Measurements from ENCODE around the gene PKP4. TPM values are rescaled to one million over a fixed set of nuclear protein-coding genes. Genes with fewer than 3 reads are reported as not detected.

PKP4 gene
- total and polyA plus RNA-seq, 2 of the 8 experiments (the other 6 are each of a cell fraction or from before 2014, with no cell fraction given), result 48.2 to 88.0 TPM

DNA sequence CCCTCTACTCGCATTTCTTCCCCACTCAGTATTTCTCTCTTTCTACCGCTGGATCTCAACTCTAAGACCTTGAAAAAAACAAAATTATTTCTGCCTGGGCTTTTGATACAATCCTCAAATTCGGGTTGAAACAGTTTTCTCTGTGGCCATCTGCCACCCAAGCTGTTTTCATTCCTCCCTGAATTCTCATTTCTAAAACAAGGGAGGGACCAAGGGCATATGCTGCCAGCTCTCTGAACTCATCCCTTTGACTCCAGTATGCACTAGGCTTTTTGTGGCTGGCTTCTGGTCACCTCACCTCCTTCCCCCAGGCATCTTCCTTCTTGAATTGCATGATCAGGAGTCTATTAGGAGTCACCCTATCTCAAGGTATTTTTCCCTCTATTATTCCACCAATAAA is 49.7 kb upstream of the PKP4 start:
- H4K5ac ChIP-seq (ENCODE audit: insufficient read length, low read depth, low read length), result no peak overlapping the region
- no peak overlapping the region for H2BK20ac ChIP-seq (ENCODE audit: low read length)
- H3K4me3 ChIP-seq (ENCODE audit: extremely low read depth in 1 of 4, insufficient read depth in 2 of 4, low read depth in 3 of 4, low read length in 4 of 4), result no peak overlapping the region
- H4K20me1 ChIP-seq (replicated peaks in 1 of 2; ENCODE audit: control insufficient read depth in 1 of 2, insufficient read depth in 2 of 2, low read length in 2 of 2), result no peaks in the 10 kb centered on the region
- POLR2A ChIA-PET (ENCODE audit: partially characterized antibody), result no interaction called here
- no peak overlapping the region for H2BK15ac ChIP-seq (ENCODE audit: low read length)
- H3K27ac ChIP-seq (ENCODE audit: low read depth, low read length), result no peak overlapping the region
- H3K14ac ChIP-seq (ENCODE audit: insufficient read length), result no peak overlapping the region
- no peak overlapping the region for H3K23ac ChIP-seq (ENCODE audit: insufficient read length)
- H4K8ac ChIP-seq (ENCODE audit: extremely low read depth, insufficient read depth, low read length), result no peak overlapping the region
- no peak overlapping the region for H2AFZ ChIP-seq (ENCODE audit: low read length)
- H3K27me3 ChIP-seq (replicated peaks in 1 of 4; ENCODE audit: control insufficient read depth in 3 of 4, extremely low read depth in 1 of 4, insufficient read depth in 3 of 4, low read length in 3 of 4), result peaks cover 0 to 5% (median 3%) of the 10 kb centered on the region in 4 experiments; a peak in 4 of 7 replicates
- no peak overlapping the region for H3K4ac ChIP-seq (replicated peaks; ENCODE audit: insufficient read length, low read depth, low read length)
- H4K91ac ChIP-seq (replicated peaks; ENCODE audit: insufficient read length, low read length), result no peak overlapping the region
- H3K79me1 ChIP-seq (ENCODE audit: low read depth, low read length), result no peaks in the 10 kb centered on the region
- peaks cover 1 to 7% (median 5%) of the 10 kb centered on the region in 4 experiments; a peak in 4 of 7 replicates for H3K4me1 ChIP-seq (replicated peaks in 1 of 4; ENCODE audit: control insufficient read depth in 3 of 4, insufficient read depth in 4 of 4, low read length in 3 of 4)
- no peaks in the 10 kb centered on the region for H3K79me2 ChIP-seq (ENCODE audit: control insufficient read depth in 1 of 2, insufficient read depth in 2 of 2, low read length in 2 of 2)
- no peak overlapping the region for H2AK5ac ChIP-seq (ENCODE audit: low read depth, low read length)
- DNase-seq (ENCODE audit: low read depth in 1 of 2, low spot score in 2 of 2) (no peak), FAIRE-seq (no peak)
- 74% methylated on average over 3 of the region's 3 CpGs; no CpG with 5 or more reads in 1 of the 2 experiments for WGBS, 2 experiments (ENCODE audit: extremely low coverage in 1 of 2, insufficient coverage in 1 of 2, insufficient read length in 1 of 2, insufficient replicate concordance in 2 of 2, low coverage in 1 of 2, low lambda C conversion rate in 2 of 2, missing lambda C conversion rate in 1 of 2)
- H3K18ac ChIP-seq (ENCODE audit: extremely low read depth, low read length), result no peak overlapping the region
- no peak overlapping the region for H3K9ac ChIP-seq (replicated peaks in 1 of 4; ENCODE audit: extremely low read depth in 1 of 4, low read depth in 3 of 4, low read length in 3 of 4)
- H2BK5ac ChIP-seq (ENCODE audit: low read depth, low read length), result no peak overlapping the region
- H3K56ac ChIP-seq (replicated peaks; ENCODE audit: insufficient read length, low read depth, low read length), result no peak overlapping the region
- no peak overlapping the region for H2BK120ac ChIP-seq (replicated peaks; ENCODE audit: low read depth, low read length)
- H3K4me2 ChIP-seq (ENCODE audit: insufficient read depth in 1 of 2, low read depth in 2 of 2, low read length in 2 of 2), result no peak overlapping the region
- H2BK12ac ChIP-seq (ENCODE audit: low read depth, low read length), result no peak overlapping the region
- H3K9me3 ChIP-seq (ENCODE audit: insufficient read depth in 2 of 2, low read depth in 1 of 2, low read length in 1 of 2), result peaks cover 0 to 3% of the 10 kb centered on the region in 2 experiments; a peak in 1 of 4 replicates
- no peaks in the 10 kb centered on the region for H3K23me2 ChIP-seq (ENCODE audit: low read depth, low read length)
- H3K36me3 ChIP-seq (ENCODE audit: control insufficient read depth in 2 of 4, insufficient read depth in 4 of 4, low read length in 3 of 4), result peaks cover 0 to 2% (median 0%) of the 10 kb centered on the region in 4 experiments; a peak in 1 of 8 replicates
- CTCF ChIA-PET (ENCODE audit: partially characterized antibody), result no interaction called here
- TF ChIP-seq SUZ12 (IDR thresholded peaks at IDR 0.05; ENCODE audit: low read length), result no peak
- TF ChIP-seq, protein P1, sequence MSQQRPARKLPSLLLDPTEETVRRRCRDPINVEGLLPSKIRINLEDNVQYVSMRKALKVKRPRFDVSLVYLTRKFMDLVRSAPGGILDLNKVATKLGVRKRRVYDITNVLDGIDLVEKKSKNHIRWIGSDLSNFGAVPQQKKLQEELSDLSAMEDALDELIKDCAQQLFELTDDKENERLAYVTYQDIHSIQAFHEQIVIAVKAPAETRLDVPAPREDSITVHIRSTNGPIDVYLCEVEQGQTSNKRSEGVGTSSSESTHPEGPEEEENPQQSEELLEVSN (IDR thresholded peaks at IDR 0.05), result no peak
- no peak for TF ChIP-seq TBP (IDR thresholded peaks at IDR 0.05; ENCODE audit: low read depth, low read length)
- TF ChIP-seq GABPA (IDR thresholded peaks at IDR 0.05; ENCODE audit: borderline replicate concordance, insufficient read depth, low read length), result no peak
- no peak for TF ChIP-seq CBX8 (IDR thresholded peaks at IDR 0.05; ENCODE audit: borderline replicate concordance, low read depth, low read length)
